ENCODE data around the gene DACT2.

DNA sequence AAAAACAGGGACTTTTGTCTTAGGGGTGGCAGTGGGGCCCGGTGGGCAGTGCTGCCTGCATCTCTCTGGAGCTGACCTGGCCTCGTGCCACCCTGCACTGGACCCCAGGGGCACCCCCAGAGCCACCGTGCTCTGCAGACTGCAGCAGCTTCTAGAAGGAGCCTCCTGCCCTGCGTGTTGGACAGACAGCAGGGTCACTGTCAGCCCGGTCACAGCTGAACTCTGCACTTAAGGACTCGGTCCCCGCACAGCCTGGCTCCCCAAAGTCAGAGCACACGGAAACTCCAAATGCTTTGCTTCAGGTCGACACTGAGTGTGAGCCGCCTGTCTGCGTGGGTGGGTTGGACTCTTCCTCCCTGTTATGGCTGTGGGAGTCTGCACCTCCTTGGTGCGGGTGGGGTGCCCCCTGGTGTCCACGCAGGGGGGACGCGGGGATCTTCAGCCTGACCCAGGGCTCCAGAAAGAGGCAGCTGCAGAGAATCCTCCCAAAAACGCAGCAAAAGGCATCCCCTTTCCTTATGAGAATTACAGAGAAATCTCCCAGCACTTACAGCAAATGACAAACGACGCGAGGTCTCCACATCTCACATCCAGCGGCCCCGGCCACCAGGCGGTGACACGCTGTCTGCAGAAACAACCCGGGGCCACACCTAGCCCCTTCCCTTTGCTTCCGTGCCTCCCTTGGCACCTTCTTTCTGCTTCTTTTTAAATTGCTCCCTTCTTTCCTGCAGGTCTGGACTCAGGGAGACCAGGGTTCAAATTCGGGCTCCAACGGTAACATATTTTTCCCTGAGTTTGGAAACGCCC lies 36.3 kb upstream of the DACT2 start:
- TF ChIP-seq, protein P1, sequence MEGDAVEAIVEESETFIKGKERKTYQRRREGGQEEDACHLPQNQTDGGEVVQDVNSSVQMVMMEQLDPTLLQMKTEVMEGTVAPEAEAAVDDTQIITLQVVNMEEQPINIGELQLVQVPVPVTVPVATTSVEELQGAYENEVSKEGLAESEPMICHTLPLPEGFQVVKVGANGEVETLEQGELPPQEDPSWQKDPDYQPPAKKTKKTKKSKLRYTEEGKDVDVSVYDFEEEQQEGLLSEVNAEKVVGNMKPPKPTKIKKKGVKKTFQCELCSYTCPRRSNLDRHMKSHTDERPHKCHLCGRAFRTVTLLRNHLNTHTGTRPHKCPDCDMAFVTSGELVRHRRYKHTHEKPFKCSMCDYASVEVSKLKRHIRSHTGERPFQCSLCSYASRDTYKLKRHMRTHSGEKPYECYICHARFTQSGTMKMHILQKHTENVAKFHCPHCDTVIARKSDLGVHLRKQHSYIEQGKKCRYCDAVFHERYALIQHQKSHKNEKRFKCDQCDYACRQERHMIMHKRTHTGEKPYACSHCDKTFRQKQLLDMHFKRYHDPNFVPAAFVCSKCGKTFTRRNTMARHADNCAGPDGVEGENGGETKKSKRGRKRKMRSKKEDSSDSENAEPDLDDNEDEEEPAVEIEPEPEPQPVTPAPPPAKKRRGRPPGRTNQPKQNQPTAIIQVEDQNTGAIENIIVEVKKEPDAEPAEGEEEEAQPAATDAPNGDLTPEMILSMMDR (IDR thresholded peaks at IDR 0.05) = peak; percentile 82 to 94 (median 86)
- TF ChIP-seq POLR2A (IDR thresholded peaks at IDR 0.05) = no peak

Data from right lobe of liver (tissue), 4 donors.